HepG2 (cell line): ENCODE data around the gene CLDN9. TPM values are rescaled to one million over a fixed set of nuclear protein-coding genes. Genes with fewer than 3 reads are reported as not detected.
A peak's percentile ranks its signal among the peaks of the same experiment; 100 is the strongest.

Experiments
- CAMTA2 ChIP-seq: sonication (generic); formaldehyde crosslinking; IDR thresholded peaks from 2 replicates; pipeline ENCODE4 v1.4.0; 2020; ENCODE audit warnings: mild to moderate bottlenecking, missing genetic modification reagents, borderline replicate concordance
- CSRNP1 ChIP-seq: sonication (generic); formaldehyde crosslinking; IDR thresholded peaks from 2 replicates; pipeline ENCODE4 v1.8.1; 2023; ENCODE audit warnings: mild to moderate bottlenecking, missing genetic modification reagents
- GATA4 ChIP-seq: sonication (generic); IDR thresholded peaks from 2 replicates; pipeline ENCODE4 v1.6.1; 2016; ENCODE audit warnings: antibody characterized with exemption, low read depth, borderline replicate concordance
- GTF2F1 ChIP-seq: fragments of 150-350 bp; IDR thresholded peaks from 2 replicates; pipeline ENCODE4 v1.6.1; 2014; ENCODE audit warnings: low read length
- ISL2 ChIP-seq: sonication (generic); formaldehyde crosslinking; IDR thresholded peaks from 2 replicates; pipeline ENCODE4 v1.5.0; 2020; ENCODE audit warnings: missing genetic modification reagents
- NR2F2 ChIP-seq: IDR thresholded peaks from 2 replicates; pipeline ENCODE4 v1.6.1; 2012; ENCODE audit warnings: low read depth, inconsistent platforms, borderline replicate concordance
- PHF21A ChIP-seq: sonication (generic); formaldehyde crosslinking; IDR thresholded peaks from 2 replicates; pipeline ENCODE4 v1.5.0; 2020; ENCODE audit warnings: mild to moderate bottlenecking, missing genetic modification reagents
- SP1 ChIP-seq, 2 experiments: fragments of 450-650 bp in 1 of 2; sonication (generic) in 1 of 2; formaldehyde crosslinking in 1 of 2; IDR thresholded peaks; 2 replicates each; pipeline versions ENCODE4 v1.4.0 to v1.6.1; 2016 to 2020; ENCODE audit warnings: missing genetic modification reagents in 1 of 2
- TMF1 ChIP-seq: sonication (generic); formaldehyde crosslinking; IDR thresholded peaks from 2 replicates; pipeline ENCODE4 v1.8.1; 2022; ENCODE audit warnings: low read depth, missing genetic modification reagents
- ZBTB44 ChIP-seq: sonication (generic); formaldehyde crosslinking; IDR thresholded peaks from 2 replicates; pipeline ENCODE4 v1.4.0; 2020; ENCODE audit warnings: missing genetic modification reagents
- ZNF256 ChIP-seq: sonication (generic); formaldehyde crosslinking; conservative IDR thresholded peaks from 2 replicates; pipeline ENCODE4 v1.4.0; 2020; ENCODE audit warnings: missing genetic modification reagents
- ZNF280D ChIP-seq: sonication (generic); formaldehyde crosslinking; IDR thresholded peaks from 2 replicates; pipeline ENCODE4 v1.5.1; 2020; ENCODE audit warnings: mild to moderate bottlenecking, missing genetic modification reagents
- ZNF329 ChIP-seq: sonication (generic); formaldehyde crosslinking; IDR thresholded peaks from 2 replicates; pipeline ENCODE4 v1.9.0; 2021; ENCODE audit warnings: low read depth, mild to moderate bottlenecking, missing genetic modification reagents
- ZNF350 ChIP-seq: sonication (generic); formaldehyde crosslinking; IDR thresholded peaks from 2 replicates; pipeline ENCODE4 v1.4.0; 2020; ENCODE audit warnings: mild to moderate bottlenecking, low read depth, missing genetic modification reagents, borderline replicate concordance
- ZNF546 ChIP-seq: sonication (generic); formaldehyde crosslinking; conservative IDR thresholded peaks from 2 replicates; pipeline ENCODE4 v1.8.1; 2023; ENCODE audit warnings: mild to moderate bottlenecking, missing genetic modification reagents
- ZNF549 ChIP-seq: sonication (generic); formaldehyde crosslinking; IDR thresholded peaks from 2 replicates; pipeline ENCODE4 v1.5.0; 2020; ENCODE audit warnings: missing genetic modification reagents
- ZNF552 ChIP-seq: sonication (generic); formaldehyde crosslinking; IDR thresholded peaks from 2 replicates; pipeline ENCODE4 v1.9.0; 2022; ENCODE audit warnings: missing genetic modification reagents, mild to moderate bottlenecking, borderline replicate concordance
- ZNF83 ChIP-seq: sonication (generic); formaldehyde crosslinking; IDR thresholded peaks from 2 replicates; pipeline ENCODE4 v1.4.0; 2020; ENCODE audit warnings: missing genetic modification reagents, mild to moderate bottlenecking, borderline replicate concordance
- ZSCAN30 ChIP-seq: sonication (generic); formaldehyde crosslinking; IDR thresholded peaks from 2 replicates; pipeline ENCODE4 v1.5.0; 2020; ENCODE audit warnings: mild to moderate bottlenecking, missing genetic modification reagents
- ZZZ3 ChIP-seq: sonication (generic); formaldehyde crosslinking; IDR thresholded peaks from 2 replicates; pipeline ENCODE4 v1.4.0; 2020; ENCODE audit warnings: missing genetic modification reagents, mild to moderate bottlenecking, borderline replicate concordance
- polyA plus RNA-seq, 8 experiments: library from polyadenylated mRNA; depleted of rRNA in 3 of 8; stranded (reverse) in 7 of 8; unstranded in 1 of 8; fragments of >200 nt; fragmentation: Illumina TruSeq in 4 of 8; extraction: Trizol in 4 of 8; gene quantifications; 2 replicates each; pipeline versions ENCODE4 v1.2.1 to v1.2.3, GENCODE V29; 2011 to 2016; ENCODE audit warnings: low read depth in 4 of 8, missing spikeins in 1 of 8, mixed read lengths in 1 of 8; ENCODE audit not compliant: insufficient read depth in 1 of 8
- total RNA-seq, 5 experiments: library from RNA; depleted of rRNA; stranded (reverse); fragments of >200 nt; fragmentation: Illumina TruSeq; extraction: Trizol; gene quantifications; 2 replicates each; pipeline ENCODE4 v1.2.3, GENCODE V29; 2016; ENCODE audit warnings: low read depth in 1 of 5

CLDN9 gene
- total and polyA plus RNA-seq, 2 of the 13 experiments (the other 11 are each of a cell fraction or from before 2014, with no cell fraction given), result 0.15 to 0.26 TPM

GRCh38 chr16:2968738-2969544, 43.8 kb upstream of the CLDN9 start, which contains the start of gene PAQR4 (continued):
- TF ChIP-seq ZNF329 (CRISPR knock-in tag) (peak; percentile 75), ZNF549 (CRISPR knock-in tag) (no peak), ZNF83 (peak; percentile 97), ZNF280D (CRISPR knock-in tag) (peak; percentile 83; the same call in 1 of the 2 replicates), CSRNP1 (CRISPR knock-in tag) (peak; percentile 96), ZNF256 (CRISPR knock-in tag) (peak; percentile 98; the same call in 1 of the 2 replicates), ZNF350 (CRISPR knock-in tag) (peak; percentile 86; the same call in 1 of the 2 replicates), ZSCAN30 (CRISPR knock-in tag) (no peak), NR2F2 (no peak), CAMTA2 (peak; percentile 95), ZNF552 (CRISPR knock-in tag) (peak; percentile 93; the same call in 1 of the 2 replicates), PHF21A (CRISPR knock-in tag) (peak; percentile 87), ISL2 (peak; percentile 83), ZZZ3 (CRISPR knock-in tag) (peak; percentile 94), TMF1 (CRISPR knock-in tag) (peak; percentile 91), ZBTB44 (CRISPR knock-in tag) (peak; percentile 97), GATA4 (no peak), GTF2F1 (no peak), ZNF546 (CRISPR knock-in tag) (0 out of 2 replicates have a peak, but pooled peaks have one; percentile 34), SP1 (IDR thresholded peaks at IDR 0.05) (no peak), SP1 (CRISPR knock-in tag; IDR thresholded peaks at IDR 0.05) (peak; percentile 32)
